ENCODE measurements around the gene HES5.

Gene HES5

DNA sequence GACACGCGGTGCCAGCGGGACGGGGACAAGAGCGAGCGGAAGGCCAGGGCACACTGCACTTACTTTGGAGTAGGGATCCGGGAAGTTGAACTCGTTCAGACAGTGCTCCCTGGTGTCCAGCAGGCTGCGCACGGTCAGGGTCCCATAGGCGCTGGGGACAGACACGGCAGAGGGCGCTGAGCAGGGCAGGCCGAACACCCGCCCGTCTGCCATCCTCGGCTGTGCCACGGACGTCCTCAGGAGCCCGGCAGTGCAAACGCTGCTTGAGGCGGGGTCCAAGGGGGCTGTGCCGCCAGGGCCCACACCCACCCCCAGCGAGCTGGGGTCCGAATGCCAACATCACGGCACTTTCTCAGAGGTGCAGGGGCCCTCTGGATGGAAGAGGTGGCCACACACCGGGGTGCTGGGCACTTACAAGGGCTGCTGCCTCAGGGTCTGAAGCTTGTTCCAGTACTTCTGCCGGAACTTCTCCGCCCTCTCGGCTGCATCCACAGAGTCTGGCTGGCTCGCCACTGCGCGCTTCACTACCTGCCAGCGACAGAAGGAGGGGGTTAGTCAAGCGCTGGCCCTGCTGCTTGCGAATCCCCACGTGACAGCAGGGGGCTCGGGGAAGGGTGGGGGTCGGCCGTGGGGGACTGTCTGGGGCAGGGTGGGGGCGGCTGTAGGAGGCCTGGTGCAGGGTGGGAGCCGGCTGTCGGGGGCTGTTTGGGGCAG is 16.0 kb downstream of the HES5 start:
- no peak for DNase-seq

DNA sequence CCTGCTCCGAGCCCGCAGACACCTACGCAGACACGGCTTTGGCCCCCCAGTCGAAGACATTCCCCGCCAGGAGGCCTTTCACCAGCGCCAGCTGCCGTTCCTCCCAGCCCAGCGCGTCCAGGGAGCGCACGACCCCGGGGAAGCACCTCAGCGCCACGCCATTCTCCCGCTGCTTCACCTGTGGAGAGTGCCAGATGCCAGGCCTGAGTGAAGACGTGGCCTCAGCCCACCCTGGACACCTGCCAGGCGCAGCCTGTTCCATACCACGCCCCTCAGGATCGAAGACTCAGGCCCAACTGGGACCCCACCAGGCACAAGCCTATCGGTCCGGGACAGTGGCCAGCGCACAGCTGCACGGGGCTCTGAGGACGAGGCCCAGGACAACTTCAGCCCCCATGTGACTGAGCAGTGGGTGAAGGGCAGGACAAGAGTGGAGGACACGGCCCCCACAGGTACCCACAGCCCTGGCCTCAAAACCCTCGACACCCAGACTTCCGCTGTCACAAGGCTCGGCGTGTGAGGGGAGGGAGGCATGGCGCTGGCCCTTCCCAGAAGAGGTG is 17.1 kb downstream of the HES5 start:
- no peak for DNase-seq

DNA sequence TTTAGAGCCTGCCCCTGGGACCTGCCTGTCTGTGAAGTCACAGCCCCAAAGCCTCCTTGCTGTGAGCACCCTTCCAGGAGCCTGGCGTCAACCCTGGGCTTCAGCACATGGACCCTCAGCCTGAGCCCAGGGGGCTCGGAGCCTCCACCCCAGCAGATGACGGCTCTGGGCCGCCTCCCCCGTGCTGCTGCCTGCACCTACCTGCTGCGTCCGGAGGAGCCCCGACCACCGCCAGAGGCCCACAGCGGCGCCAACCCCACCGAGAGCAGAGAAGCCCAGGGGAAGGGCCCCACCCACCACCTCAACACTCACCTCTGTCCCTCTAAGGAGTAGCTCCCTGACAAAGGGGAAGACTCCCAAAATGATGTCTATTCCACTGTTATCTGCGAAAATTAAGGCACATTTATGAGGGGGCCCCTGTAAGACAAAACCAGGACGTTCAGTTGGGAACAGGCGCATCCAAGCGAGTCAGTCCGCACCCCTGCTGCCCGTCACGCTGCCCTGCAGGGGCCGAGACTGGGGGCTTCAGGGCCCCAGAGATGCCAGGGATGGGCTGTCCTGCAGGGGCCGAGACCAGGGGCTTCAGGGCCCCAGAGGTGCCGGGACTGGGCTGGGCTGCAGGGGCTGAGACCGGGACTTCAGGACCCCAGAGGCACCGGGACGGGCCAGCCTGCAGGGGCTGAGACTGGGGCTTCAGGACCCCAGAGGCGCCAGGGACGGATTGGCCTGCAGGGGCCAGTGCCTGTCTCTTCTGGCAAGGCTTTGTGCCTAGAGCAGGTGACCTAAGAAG is 19.5 kb downstream of the HES5 start:
- DNase-seq, result no peak

DNA sequence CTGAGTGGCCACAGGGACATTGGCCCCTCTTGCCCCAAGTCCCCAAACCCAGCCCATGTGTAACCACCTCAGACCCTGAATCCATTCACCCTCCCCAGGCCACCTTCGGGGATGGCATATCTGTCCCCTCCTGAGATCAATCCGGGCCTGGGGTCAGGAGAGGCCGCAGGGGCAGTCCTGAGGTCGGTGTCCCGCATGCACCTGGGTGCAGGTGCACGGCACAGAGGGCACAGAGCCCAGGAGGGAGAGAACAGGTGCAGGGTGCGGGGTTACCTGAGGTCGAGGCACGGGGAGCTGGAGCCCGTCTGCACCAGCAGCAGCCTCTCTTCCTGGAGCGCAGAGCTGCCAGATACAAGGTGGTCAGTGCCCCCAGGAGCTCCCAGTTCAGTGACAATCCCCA is 20.5 kb downstream of the HES5 start:
- no peak for DNase-seq

DNA sequence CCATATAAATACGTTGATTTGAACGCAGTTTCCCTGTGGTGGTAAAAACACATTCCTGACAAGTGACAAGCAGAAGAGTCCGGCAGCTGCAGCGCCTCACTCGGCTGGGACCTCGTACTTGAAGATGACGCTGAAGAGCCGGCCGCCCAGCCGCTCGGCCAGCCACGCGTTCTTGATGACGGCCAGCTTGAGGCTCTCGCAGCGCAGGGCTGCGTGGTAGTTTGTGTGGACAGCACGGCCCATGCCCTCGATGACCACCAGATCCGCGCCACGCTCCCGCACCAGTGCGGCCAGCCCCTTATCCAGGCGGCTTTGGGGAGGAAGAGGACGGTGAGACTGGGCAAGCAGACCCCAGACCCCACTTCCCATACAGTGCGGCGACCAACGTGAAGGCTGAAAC is 21.3 kb downstream of the HES5 start:
- no peak for DNase-seq

DNA sequence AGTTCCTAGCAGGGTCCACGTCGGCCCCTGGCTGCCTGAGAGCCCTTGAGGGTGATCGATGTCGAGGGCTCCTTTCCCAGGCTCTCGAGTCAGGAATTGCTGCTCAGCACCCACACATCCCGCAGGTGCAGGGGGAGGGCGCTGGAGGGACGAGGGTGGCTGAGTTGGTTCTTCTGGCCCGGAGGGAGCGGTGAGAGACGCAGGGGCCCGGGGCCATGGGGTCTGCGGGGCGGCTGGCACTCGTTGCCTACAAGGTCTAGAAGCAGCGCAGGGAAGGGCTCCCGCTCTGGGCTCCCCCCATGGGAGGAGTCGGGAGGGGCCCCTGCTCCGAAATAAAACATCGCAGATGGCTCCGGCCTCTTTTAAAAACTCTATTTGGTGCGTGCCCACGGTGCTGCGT is 21.9 kb downstream of the HES5 start:
- DNase-seq, result no peak

DNA sequence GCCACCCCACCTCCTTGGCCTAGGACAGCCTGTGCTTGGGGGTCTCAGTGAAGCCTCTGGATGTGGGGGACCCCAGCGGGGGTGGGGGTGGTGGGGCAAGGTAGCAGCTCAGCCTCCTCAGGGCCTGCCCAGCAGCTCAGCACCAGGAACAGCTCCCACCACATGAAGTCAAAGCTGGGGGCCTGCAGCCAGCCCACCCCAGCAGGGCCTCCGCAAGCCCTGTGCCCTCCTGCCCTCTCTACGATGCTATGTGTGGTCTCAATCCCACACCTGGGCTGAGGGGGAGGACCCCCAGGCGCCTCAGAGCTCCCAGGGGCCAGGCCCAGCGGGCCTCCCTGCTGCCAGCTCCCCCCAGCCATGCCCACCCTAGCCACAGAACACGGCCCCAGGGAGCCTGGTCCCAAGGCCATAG is 22.3 kb downstream of the HES5 start:
- DNase-seq, result no peak

DNA sequence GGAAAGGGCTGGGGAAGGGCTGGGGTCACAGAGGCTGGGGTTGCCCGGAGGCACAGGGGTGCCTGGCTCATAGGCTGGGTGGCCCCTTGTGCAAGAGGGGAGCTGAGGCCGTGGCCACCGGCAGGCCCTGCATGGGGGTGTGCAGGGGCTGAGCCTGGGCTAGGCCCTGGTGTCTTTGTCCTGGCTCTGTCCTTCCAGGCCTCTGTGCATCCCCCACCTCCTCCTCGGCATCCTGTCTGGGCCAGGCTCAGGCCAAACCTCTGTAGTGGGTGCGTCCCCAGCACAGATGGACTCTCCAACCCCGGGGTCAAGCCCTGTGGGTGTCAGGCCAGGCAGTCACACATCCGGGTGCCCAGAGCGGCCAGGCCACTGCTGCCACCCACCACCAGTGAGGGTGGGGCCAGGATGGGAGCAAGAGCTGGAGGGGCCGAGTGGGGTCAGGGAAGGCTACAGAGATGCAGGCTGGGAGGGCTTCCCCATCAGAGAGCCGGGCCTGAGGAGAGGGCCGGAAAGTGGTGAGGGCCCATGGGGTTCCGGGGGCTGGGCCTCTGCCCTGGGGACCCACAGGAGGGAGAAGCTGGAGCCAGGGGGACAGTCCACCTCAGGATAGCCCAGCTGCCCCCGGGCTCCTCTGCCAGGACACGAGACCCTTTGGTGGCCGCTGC is 23.0 kb downstream of the HES5 start:
- no peak for DNase-seq

DNA sequence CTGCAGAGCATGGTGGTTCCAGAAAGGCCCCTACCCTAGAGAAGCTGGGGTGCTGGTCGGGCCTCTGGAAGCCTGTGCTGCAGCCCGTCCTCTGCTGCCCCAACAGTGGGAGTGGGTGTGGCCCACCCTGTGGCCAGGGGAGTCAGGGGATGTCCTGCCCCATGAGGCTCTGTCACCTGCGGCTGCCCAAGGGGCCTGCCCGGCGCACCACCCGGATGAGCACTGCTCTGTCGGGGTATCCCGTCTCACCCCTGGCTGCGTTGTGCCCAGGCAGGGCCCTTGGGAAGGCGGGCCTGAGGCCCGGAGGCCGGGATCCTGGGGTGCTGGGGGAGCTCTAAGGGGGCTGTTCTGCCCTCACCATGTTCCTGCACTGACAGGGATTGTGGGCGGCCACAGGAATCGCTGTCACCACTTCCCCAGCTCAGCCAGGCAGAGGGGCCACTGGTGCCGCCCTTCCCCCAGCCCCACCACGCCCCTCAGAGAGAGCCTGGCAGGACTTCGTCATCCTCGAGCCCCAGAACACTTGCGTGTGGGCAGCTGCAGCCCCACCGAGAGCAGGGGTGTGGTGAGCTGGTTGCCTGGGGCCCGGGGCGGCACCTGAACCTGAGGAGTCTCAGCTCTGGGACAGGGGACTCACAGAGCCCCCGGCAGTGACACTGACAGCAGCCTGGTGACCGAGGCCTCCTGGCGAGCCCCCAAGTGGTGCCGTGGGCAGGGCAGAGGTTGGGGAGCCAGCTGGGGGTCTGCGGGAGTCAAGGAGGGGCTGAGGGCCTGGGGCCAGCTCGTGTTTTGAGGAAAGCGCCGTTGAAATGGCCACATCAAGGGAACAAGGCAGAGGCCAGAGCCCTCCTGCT is 23.8 kb downstream of the HES5 start:
- DNase-seq, result no peak

DNA sequence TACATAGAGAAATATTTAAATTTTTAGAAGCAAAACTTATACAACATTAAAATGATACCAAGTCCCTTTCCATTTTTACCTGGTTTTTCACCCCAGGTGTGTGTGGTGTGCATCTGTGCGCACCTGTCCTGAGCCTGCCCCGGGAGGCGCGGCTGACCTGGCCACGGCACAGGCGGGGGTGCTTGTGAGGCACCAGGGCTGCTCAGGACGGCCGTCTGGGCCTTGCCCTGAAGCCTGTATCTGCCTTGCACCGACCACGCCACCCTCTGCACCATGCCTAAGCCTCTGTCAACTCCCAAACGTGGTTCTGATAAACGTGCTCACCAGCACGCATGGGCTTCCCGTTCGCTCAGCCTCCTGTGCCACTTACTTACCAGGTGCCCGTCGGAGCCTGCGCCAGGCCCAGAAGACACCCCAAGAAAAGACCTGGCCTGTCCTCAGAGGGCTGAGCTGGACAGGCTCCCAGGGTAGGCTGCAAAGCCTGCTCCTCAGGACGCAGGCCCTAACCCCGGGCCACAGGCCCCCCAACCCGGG is 24.5 kb downstream of the HES5 start:
- no peak for DNase-seq

DNA sequence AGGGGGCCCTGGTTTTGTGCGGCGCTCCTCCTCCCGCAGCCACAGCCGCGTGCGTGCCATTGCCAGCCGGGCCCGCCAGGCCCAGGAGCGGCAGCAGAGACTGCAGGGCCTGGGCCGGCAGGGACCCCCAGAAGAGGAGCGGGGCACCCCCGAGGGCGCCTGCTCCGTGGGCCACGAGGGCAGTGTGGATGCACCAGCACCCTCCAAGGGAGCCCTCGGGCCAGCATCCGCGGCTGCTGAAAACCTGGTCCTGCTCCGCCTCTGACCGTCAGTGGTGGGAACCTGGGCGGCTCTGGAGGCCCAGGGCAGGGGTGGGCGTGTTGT is 25.2 kb downstream of the HES5 start:
- DNase-seq, result no peak

DNA sequence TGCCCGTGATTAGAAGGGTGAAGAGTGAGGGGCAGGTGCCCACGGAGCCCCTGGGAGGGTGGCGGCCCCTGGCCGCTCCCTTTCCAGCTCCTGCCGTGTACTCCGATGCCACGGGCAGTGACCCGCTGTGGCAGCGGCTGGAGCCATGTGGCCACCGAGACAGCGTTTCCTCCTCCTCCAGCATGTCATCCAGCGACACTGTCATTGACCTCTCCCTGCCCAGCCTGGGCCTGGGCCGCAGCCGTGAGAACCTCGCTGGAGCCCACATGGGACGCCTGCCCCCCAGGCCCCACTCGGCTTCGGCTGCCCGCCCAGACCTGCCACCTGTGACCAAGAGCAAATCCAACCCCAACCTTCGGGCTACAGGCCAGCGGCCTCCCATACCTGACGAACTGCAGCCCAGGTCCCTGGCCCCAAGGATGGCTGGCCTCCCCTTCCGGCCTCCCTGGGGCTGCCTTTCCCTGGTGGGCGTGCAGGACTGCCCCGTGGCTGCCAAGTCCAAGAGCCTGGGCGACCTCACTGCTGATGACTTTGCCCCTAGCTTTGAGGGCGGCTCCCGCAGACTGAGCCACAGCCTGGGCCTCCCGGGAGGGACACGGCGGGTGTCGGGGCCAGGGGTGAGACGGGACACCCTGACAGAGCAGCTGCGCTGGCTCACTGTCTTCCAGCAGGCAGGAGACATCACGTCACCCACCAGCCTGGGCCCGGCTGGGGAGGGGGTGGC is 25.7 kb downstream of the HES5 start:
- no peak for DNase-seq

DNA sequence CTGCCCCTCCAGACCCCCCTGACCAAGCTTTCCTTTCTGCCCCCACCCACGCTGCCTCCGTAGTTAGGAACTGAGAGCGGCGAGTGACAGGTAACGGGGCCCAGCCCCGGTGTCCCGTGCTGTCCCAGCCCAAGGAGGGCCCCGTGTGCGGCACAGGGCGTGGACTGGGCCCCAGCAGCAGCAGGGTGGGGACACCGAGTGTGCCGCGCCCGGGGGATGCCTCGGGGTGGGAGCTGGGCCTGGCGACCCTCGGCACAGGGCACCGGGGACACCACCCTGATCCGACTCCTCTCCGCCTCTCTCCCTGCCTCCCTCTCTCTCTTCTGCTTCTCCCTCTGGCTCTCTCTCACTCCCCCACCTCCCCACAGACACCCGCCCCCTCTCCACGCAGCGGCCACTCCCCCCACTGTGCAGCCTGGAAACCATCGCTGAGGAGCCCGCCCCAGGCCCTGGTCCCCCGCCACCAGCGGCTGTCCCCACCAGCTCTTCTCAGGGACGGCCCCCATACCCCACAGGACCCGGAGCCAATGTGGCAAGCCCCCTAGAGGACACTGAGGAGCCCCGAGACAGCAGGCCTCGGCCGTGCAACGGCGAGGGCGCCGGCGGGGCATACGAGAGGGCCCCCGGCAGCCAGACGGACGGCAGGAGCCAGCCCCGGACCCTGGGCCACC is 26.4 kb downstream of the HES5 start:
- no peak for DNase-seq

DNA sequence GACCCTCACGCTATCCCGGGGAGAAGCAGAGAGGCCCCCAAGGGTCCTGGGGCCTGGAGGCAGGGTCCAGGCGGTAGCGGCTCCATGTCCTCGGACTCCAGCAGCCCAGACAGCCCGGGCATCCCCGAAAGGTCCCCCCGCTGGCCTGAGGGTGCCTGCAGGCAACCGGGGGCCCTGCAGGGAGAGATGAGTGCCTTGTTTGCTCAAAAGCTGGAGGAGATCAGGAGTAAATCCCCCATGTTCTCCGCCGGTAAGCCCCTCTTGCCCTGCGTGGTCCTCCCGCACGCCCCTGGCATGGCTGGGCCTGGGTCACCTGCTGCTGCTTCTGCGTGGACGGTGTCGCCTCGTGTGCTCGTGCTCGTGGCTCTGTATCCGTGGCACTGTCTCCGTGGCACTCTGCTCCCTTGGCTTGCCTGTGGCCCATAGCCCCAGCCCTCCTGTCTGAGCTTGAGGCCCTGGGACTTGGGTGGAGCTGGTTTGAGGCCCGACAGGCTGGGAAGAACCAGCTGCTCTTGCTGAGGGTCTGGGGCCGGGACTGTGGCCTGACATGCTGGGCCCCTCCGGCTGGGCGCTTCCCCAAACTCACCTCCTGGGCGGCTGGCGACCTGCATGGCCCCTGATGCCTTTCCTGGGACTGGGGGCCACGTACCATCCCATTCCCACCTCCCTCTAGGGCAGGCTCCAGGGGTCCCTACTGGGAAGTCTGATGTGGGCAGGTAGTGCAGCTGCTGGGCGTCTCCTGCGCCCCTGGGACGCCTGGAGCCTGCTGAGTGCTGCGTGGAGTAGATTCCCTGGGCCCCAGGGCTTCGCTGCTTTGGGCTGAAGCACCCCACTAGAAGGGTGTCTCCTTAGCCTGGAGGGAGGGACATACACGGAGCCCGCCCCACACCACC is 27.2 kb downstream of the HES5 start:
- DNase-seq, result no peak

DNA sequence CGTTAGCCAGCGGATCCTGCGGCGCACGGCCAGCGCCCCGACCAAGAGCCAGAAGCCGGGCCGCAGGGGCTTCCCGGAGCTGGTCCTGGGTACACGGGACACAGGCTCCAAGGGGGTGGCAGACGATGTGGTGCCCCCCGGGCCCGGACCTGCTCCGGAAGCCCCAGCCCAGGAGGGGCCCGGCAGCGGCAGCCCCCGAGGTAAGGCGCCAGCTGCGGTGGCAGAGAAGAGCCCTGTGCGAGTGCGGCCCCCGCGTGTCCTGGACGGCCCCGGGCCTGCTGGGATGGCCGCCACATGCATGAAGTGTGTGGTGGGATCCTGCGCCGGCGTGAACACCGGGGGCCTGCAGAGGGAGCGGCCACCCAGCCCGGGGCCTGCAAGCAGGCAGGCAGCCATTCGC is 27.9 kb downstream of the HES5 start:
- DNase-seq, result no peak

DNA sequence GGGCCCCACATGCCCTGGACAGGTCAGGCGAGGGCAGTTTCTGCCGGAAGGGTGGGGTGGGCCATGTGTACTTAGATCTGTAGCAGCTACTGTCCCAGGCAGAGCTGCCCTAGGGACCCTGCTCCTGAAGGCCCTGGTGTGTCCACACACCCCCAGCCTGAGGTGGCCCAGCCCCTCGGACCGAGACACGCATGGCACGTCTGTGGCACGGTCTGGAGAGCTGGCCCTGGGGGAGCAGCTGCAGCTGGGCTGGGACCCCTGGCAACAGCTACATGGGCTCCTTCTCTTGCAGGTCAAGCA is 28.3 kb downstream of the HES5 start:
- no peak for DNase-seq

DNA sequence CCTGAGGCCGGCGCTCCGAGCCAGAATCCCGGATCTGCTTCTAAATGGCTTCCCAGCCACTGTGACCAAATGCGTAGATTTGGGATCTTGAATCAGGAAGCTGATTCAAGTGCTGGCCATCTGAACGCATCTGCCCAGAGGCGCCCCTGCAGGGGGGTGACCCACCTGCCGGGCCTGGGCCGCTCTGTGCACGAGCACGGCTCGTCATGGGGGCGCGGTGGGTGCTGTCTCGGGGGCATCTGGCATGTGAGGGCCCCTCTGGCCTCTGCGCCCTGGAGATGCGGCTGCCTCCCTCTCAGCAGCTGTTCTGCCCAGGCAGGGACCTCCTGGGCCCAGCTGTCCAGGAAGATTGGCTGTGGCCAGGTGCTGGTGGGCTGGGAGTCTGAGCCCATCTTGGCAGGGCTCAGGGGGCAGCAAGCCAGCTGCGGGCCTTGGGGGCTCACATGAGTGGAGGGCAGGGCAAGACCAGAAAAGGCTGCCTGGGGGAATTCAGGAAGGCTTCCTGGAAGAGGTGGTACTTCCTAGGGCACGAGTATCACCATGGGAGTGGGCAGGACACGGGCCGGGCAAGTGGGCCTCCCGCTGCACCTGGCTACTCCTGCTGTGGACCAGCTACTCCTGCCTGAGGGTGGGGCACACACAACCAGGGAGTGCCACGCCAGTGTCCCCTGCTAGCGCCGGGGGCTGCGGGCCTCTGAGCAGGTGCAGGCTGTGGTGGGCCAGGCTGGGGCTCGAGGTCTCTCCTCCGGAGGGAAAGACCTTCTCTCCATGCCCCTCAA is 28.8 kb downstream of the HES5 start:
- DNase-seq, result no peak

DNA sequence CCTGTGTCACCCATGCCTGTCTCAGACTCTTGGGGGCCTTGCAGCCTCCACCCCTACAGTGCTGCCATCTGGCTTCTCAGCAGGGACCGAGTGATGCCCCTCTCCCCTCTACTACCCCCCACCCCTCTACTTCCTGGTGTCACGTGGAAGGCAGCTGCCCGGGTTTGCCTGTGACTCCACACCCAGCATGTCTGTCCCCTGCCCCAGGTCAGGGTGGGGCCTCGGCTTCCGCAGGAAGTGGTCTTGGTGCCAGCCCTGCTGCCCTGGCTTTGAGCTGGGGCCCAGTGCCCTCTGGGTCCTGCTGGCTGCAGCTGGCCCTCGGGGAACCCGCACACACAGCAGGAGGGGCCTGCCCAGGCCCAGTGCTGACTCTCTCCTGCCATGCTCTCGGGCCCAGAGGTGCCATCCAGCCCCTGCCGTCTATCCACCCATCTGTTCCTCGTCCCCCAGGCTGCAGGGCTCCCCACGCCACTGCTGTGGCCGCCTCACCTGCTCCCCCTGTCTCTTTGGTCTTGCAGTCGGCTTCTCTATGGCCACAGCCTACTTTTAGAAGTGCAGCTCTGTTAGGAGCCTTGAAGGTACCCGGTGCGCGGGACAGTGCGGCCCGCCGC is 30.0 kb downstream of the HES5 start:
- no peak for DNase-seq

DNA sequence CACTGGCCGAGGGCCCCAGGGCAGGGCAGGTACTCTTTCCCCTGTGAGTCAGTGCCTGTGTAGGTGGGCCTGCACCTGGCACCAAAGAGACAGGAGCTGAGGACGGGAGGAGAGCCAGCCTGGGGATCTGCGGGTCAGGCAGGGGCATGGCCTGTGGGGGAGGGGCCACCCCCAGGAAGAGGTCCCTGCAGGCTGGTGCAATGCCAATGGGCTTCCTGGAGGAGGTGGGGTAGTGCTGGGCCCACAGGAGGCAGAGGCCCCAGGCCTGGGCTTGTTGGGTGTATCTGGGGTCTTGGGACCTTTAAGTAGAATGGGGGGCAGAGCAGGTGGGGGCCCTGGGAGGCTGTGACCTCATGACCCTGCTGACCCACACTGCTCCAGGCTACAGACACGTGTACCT is 30.8 kb downstream of the HES5 start:
- no peak for DNase-seq
